ENCODE data around the gene FBLN1. TPM values are rescaled to one million over a fixed set of nuclear protein-coding genes. Genes with fewer than 3 reads are reported as not detected.

The FBLN1 gene
- total RNA-seq, 1 donor from 2014 or later = 307 TPM

DNA sequence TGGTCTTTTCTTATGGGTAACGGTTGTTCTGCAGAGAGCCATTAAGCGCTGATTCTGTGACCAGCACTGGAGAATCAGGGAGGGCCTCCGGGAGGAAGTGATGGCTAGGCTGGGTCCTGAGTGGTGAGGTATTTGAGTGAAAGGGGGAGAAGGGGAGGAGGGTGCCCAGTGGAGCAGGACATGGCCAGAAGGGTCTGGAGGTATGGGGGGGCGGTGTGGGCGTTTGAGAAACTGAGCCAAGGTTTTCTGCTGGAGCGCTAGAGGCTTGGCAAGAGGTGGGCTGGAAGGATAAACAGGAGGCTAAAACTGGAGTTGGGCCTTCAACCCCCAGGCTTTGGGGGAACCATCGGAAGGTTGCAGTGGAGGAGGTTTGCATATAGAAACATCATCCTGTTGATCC lies 72.5 kb downstream of the FBLN1 start:
- peaks cover 9% of the 10 kb centered on the region for H3K4me1 ChIP-seq
- ATAC-seq = no peak
- TF ChIP-seq, protein P1, sequence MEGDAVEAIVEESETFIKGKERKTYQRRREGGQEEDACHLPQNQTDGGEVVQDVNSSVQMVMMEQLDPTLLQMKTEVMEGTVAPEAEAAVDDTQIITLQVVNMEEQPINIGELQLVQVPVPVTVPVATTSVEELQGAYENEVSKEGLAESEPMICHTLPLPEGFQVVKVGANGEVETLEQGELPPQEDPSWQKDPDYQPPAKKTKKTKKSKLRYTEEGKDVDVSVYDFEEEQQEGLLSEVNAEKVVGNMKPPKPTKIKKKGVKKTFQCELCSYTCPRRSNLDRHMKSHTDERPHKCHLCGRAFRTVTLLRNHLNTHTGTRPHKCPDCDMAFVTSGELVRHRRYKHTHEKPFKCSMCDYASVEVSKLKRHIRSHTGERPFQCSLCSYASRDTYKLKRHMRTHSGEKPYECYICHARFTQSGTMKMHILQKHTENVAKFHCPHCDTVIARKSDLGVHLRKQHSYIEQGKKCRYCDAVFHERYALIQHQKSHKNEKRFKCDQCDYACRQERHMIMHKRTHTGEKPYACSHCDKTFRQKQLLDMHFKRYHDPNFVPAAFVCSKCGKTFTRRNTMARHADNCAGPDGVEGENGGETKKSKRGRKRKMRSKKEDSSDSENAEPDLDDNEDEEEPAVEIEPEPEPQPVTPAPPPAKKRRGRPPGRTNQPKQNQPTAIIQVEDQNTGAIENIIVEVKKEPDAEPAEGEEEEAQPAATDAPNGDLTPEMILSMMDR (IDR thresholded peaks at IDR 0.05) = no peak
- H3K27me3 ChIP-seq (ENCODE audit: low read depth) = peaks cover 13% of the 10 kb centered on the region
- H3K9me3 ChIP-seq = peaks cover 8% of the 10 kb centered on the region
- peaks cover 16% of the 10 kb centered on the region for H3K36me3 ChIP-seq
- no peak for DNase-seq
- H3K27ac ChIP-seq = no peak overlapping the region
- intact Hi-C loops (cut with DNase I) = no loop called here
- H3K4me3 ChIP-seq = no peak overlapping the region

DNA sequence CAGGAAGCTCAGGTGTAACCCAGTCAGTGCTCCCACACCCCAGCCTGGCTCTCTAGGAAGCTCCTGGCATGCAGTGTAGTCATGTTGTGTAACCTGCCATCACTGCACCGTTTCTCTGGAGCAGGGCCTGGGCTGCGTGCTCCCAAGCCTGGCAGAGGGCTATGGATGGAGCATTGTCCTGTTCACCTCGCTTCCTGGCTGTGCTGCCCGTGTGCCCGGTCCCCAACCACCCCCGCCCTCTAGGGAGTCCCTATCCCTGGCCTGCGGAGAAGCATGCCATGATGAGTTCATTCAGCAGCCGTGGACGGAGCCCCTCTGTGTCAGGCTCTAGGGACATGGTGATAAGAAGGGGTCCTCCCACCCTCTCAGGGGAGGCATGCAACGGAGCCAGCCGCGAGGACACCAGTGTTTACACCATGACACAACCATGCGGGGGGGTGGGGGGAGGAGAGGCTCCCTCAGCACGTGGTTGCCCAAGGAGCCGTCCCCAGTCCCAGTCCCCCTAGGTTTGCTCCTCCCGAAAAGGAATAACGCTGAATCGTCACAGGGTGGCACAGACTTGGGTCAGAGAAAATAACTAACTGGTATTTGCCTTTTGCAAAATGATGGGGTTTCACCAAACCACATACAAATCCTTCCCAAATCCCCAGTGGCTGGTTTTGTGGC lies 73.1 kb downstream of the FBLN1 start:
- peaks cover 3% of the 10 kb centered on the region for H3K9me3 ChIP-seq
- peaks cover 13% of the 10 kb centered on the region for H3K27me3 ChIP-seq (ENCODE audit: low read depth)
- peaks cover 16% of the 10 kb centered on the region for H3K36me3 ChIP-seq
- no peak overlapping the region for H3K4me3 ChIP-seq
- no peak overlapping the region for H3K27ac ChIP-seq
- DNase-seq (no peak), ATAC-seq (no peak)
- H3K4me1 ChIP-seq = peaks cover 9% of the 10 kb centered on the region
- TF ChIP-seq, protein P1 (IDR thresholded peaks at IDR 0.05) = no peak
- intact Hi-C loops (cut with DNase I) = no loop called here

DNA sequence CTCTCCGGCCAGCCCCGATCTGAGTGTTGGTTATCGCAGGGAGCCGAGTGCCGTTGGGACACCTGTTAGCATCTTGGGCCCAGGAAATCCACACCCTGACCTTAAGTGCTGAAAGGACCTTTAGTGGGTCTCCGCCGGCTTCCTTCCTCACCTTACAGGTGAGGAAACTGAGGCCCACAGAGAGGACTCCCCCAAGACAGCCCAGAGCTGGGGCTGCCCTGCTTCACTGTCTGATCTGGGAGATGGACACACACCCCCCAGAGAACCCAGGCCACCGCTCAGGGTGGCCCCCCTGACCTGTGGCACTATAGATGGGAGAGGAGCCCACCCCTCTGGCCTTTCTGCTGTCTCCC lies 73.6 kb downstream of the FBLN1 start:
- intact Hi-C loops (cut with DNase I) = no loop called here
- H3K27me3 ChIP-seq (ENCODE audit: low read depth) = peaks cover 13% of the 10 kb centered on the region
- H3K9me3 ChIP-seq = no peaks in the 10 kb centered on the region
- no peak overlapping the region for H3K4me3 ChIP-seq
- no peak overlapping the region for H3K27ac ChIP-seq
- H3K36me3 ChIP-seq = peaks cover 16% of the 10 kb centered on the region
- no peak for DNase-seq
- H3K4me1 ChIP-seq = peaks cover 9% of the 10 kb centered on the region
- TF ChIP-seq, protein P1 (IDR thresholded peaks at IDR 0.05) = no peak
- no peak for ATAC-seq

DNA sequence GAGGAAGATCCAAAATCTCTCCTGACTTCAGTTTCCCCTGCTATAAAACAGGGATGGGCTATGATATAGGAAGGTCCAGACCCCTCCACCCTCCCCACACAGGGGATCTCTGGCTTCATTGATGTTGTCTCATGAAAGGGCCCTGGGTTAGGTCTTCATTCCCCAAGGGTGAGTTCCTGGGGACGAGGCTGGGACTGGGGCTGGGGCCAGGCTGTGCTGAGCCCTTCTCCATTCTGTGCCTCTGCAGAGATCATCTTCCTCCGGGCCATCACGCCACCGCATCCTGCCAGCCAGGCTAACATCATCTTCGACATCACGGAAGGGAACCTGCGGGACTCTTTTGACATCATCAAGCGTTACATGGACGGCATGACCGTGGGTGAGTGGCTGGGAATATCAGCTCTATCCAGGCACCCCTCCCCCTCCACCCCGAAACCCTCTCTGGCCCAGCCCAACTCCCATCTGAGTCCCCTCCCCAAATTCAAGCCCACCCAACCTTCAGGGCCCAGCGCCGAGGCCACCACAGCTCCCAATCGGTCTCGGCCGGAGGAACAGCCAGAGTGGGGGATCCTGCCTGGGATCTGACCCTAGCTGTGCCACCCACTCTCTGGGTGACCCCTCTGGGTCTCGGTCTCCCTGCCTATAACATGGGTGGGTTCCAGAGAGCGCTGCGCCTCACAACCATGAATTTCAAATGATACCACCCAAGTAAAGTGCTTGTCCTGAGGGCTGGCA lies 74.2 kb downstream of the FBLN1 start:
- ATAC-seq (no peak), DNase-seq (no peak)
- intact Hi-C loops (cut with DNase I) = no loop called here

DNA sequence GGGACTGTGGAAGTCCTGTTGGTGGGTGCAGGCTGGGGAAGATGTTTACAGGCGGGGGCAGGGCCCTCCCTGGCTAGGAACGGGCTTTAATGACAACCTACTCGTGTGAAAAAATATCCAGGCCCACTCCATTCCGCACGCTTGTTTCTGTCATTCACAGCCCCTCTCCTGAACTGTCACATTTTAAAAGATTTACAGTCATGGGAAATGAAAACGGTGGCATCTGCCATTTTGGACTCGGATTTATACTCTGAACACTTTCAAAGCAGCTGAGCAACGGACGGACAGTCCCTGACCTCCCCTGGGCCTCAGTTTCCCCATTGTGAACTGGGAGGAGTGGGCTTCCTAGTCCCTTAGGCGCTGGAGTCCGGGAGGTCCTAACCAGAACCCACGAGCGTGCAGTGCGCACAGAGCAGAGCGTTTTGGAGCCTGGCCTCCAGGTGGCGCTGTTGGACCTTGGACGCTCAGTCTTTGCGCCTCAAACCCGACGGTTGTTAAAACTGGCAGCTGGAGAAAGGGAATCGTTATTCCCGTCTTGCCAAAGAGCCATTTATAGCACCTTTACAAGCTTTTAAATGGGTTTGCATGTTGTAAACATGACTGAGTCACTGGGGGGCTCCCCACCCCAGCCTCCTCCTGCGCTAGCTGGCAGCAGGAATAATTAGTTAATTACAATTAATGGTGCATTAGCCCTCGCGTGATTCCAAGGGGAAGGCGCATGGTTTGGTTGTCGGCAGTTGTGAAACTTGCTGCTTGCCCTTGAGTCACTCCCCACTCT lies 75.3 kb downstream of the FBLN1 start:
- TF ChIP-seq, protein P1 (IDR thresholded peaks at IDR 0.05) = peak; percentile 94
- Histone ChIP-seq H3K36me3 (peaks cover 16% of the 10 kb centered on the region), H3K27ac (no peak overlapping the region), H3K27me3 (ENCODE audit: low read depth) (peaks cover 13% of the 10 kb centered on the region), H3K4me1 (peaks cover 9% of the 10 kb centered on the region), H3K4me3 (no peak overlapping the region), H3K9me3 (no peaks in the 10 kb centered on the region)
- peak; percentile 80 to 85 for ATAC-seq
- peak; percentile 89 for DNase-seq
- intact Hi-C loops (cut with DNase I) = no loop called here

More for the DNA sequence above, 74.2 kb downstream of the FBLN1 start:
- H3K27ac ChIP-seq = no peak overlapping the region
- no peaks in the 10 kb centered on the region for H3K9me3 ChIP-seq
- H3K4me1 ChIP-seq = peaks cover 9% of the 10 kb centered on the region
- peaks cover 16% of the 10 kb centered on the region for H3K36me3 ChIP-seq
- peaks cover 13% of the 10 kb centered on the region for H3K27me3 ChIP-seq (ENCODE audit: low read depth)
- H3K4me3 ChIP-seq = no peak overlapping the region
- TF ChIP-seq, protein P1 (IDR thresholded peaks at IDR 0.05) = no peak
